Ovary (tissue), 3 donors: ENCODE results near the gene BMP2K.

Source experiments
- CTCF ChIP-seq, 3 donors: fragments of 450-650 bp in 2 of 3; fragments of 200-600 bp in 1 of 3; IDR thresholded peaks; one replicate each; pipeline versions ENCODE4 v1.5.1 to v1.8.0; 2016 to 2022; ENCODE audit warnings: antibody characterized with exemption in 3 of 3, mild to moderate bottlenecking in 1 of 3
- EP300 ChIP-seq: sonication (generic); formaldehyde crosslinking; IDR thresholded peaks from one replicate; pipeline ENCODE4 v1.6.1; 2017; ENCODE audit warnings: antibody characterized with exemption
- POLR2A ChIP-seq: fragments of 450-650 bp; IDR thresholded peaks from one replicate; pipeline ENCODE4 v1.6.1; 2017; ENCODE audit warnings: antibody characterized with exemption, mild to moderate bottlenecking, moderate library complexity
- donor health status: DM: no; HTN: no; CAD: no.

DNA sequence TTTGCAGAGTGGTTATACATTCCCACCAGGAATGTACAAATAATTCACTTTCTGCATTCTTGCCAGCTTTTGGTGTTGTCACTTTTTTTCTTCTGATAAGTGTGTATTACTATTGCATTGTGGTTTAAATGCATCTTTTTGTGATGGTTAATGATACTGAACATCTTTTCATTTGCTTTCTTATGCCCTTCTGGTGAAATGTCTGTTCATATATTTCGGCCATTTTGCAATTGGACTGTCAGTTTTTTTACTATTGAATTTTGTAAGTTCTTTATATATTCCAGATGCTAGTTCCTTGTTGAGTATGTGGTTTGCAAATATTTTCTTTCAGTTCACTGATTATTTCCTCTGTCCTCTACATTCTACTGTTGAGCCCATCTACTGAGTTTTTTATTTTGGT, 19.4 kb upstream of the BMP2K start:
- no peak for TF ChIP-seq CTCF (IDR thresholded peaks at IDR 0.05)
- no peak for TF ChIP-seq EP300
- no peak for TF ChIP-seq POLR2A
